HS-27A (cell line): ENCODE results near the gene MXRA5.
"Not testable (repeated sequence)": the region's sequence is repeated elsewhere in the genome, so short reads cannot be mapped to it uniquely, and the experiment has no call there.

Experiments used
- DNase-seq: peaks from one replicate; pipeline ENCODE4 v3.0.0-alpha.2; 2012; ENCODE audit warnings: low read depth, missing footprints

MXRA5 gene

GRCh38 chrX:3343569-3343968 is 2.9 kb downstream of the MXRA5 start:
- DNase-seq = not testable (repeated sequence)

- no peak for DNase-seq
Measured at GRCh38 chrX:3340016-3340415, 6.4 kb downstream of the MXRA5 start.

GRCh38 chrX:3326681-3327080 is 19.8 kb downstream of the MXRA5 start:
- no peak for DNase-seq

GRCh38 chrX:3320471-3321046 is 25.9 kb downstream of the MXRA5 start:
- DNase-seq = no peak

- no peak for DNase-seq
Measured at GRCh38 chrX:3317191-3317718, 29.2 kb downstream of the MXRA5 start.

GRCh38 chrX:3312109-3312508 is 34.3 kb downstream of the MXRA5 start:
- DNase-seq = no peak

- no peak for DNase-seq
Measured at GRCh38 chrX:3307881-3308280, 38.6 kb downstream of the MXRA5 start.

- DNase-seq = no peak
Measured at GRCh38 chrX:3299636-3300035, 46.8 kb downstream of the MXRA5 start.

- DNase-seq = no peak
Measured at GRCh38 chrX:3295731-3296130, 50.7 kb downstream of the MXRA5 start.

- no peak for DNase-seq
Measured at GRCh38 chrX:3293251-3293650, 53.2 kb downstream of the MXRA5 start.

GRCh38 chrX:3290561-3290960 is 55.9 kb downstream of the MXRA5 start:
- no peak for DNase-seq

GRCh38 chrX:3286196-3286945 is 60.1 kb downstream of the MXRA5 start:
- DNase-seq = no peak

GRCh38 chrX:3280706-3281105 is 65.7 kb downstream of the MXRA5 start:
- no peak for DNase-seq

GRCh38 chrX:3273668-3274067 is 72.8 kb downstream of the MXRA5 start:
- not testable (repeated sequence) for DNase-seq

- no peak for DNase-seq
Measured at GRCh38 chrX:3271834-3272186, 74.6 kb downstream of the MXRA5 start.

GRCh38 chrX:3271183-3271833 is 75.1 kb downstream of the MXRA5 start:
- no peak for DNase-seq

- no peak for DNase-seq
Measured at GRCh38 chrX:3268829-3269228, 77.6 kb downstream of the MXRA5 start.

GRCh38 chrX:3263681-3264126 is 82.7 kb downstream of the MXRA5 start:
- DNase-seq = no peak

GRCh38 chrX:3262901-3263300 is 83.6 kb downstream of the MXRA5 start:
- DNase-seq = no peak
